Panc1 (cell line): ENCODE data around the gene KLHL3.

ENCODE experiments used
- CTCF ChIP-seq: fragments of 450-650 bp; IDR thresholded peaks from 2 replicates; pipeline ENCODE4 v1.5.1; 2017; ENCODE audit warnings: mild to moderate bottlenecking
- TCF7L2 ChIP-seq: IDR thresholded peaks from 2 replicates; pipeline ENCODE4 v1.6.1; 2011; ENCODE audit warnings: mild to moderate bottlenecking, low read depth, low read length, inconsistent platforms

GRCh38 chr5:137672001-137672400 is 63.9 kb downstream of the KLHL3 start:
- TF ChIP-seq CTCF (no peak), TCF7L2 (no peak)
